GM23338 (cell line): ENCODE results near the gene GSDMA.

Experiments
- CREB1 ChIP-seq: fragments of 250-450 bp; sonication (Bioruptor Pico); IDR thresholded peaks from 2 replicates; pipeline ENCODE4 v1.5.0; 2020; ENCODE audit warnings: low read depth, mild to moderate bottlenecking, moderate library complexity
- EZH2 ChIP-seq: fragments of 200-600 bp; sonication (generic); IDR thresholded peaks from one replicate; pipeline ENCODE4 v1.8.0; 2017; ENCODE audit warnings: antibody characterized with exemption, mild to moderate bottlenecking, low read depth; ENCODE audit not compliant: unreplicated experiment
- EZH2phosphoT487 ChIP-seq: fragments of 200-600 bp; sonication (generic); IDR thresholded peaks from one replicate; pipeline ENCODE4 v1.8.1; 2018; ENCODE audit warnings: antibody characterized with exemption; ENCODE audit not compliant: unreplicated experiment
- JUNB ChIP-seq: IDR thresholded peaks from one replicate; pipeline ENCODE4 v1.6.1; 2016; ENCODE audit warnings: antibody characterized with exemption; ENCODE audit not compliant: unreplicated experiment
- POLR2AphosphoS5 ChIP-seq: IDR thresholded peaks from 2 replicates; pipeline ENCODE4 v1.6.1; 2016; ENCODE audit warnings: antibody characterized with exemption, low read depth
- REST ChIP-seq: IDR thresholded peaks from one replicate; pipeline ENCODE4 v1.6.1; 2018; ENCODE audit warnings: antibody characterized with exemption; ENCODE audit not compliant: unreplicated experiment
- ZNF462 ChIP-seq: fragments of 250-450 bp; sonication (Bioruptor Pico); IDR thresholded peaks from 2 replicates; pipeline ENCODE4 v1.5.0; 2020; ENCODE audit warnings: mild to moderate bottlenecking, moderate library complexity
- TF ChIP-seq, protein P1 (sequence below), 2 experiments: fragments of 200-600 bp in 1 of 2; sonication (generic) in 1 of 2; conservative IDR thresholded peaks; 2 replicates each; pipeline versions ENCODE4 v1.5.1 to v1.6.1; 2016 to 2017; ENCODE audit warnings: antibody characterized with exemption in 2 of 2, low read depth in 2 of 2, mild to moderate bottlenecking in 2 of 2, moderate library complexity in 1 of 2

GRCh38 chr17:39996162-39996561 is 33.4 kb downstream of the GSDMA start:
- no peak for TF ChIP-seq EZH2
- TF ChIP-seq JUNB: no peak
- no peak for TF ChIP-seq CREB1
- TF ChIP-seq REST: no peak
- TF ChIP-seq, protein P1, sequence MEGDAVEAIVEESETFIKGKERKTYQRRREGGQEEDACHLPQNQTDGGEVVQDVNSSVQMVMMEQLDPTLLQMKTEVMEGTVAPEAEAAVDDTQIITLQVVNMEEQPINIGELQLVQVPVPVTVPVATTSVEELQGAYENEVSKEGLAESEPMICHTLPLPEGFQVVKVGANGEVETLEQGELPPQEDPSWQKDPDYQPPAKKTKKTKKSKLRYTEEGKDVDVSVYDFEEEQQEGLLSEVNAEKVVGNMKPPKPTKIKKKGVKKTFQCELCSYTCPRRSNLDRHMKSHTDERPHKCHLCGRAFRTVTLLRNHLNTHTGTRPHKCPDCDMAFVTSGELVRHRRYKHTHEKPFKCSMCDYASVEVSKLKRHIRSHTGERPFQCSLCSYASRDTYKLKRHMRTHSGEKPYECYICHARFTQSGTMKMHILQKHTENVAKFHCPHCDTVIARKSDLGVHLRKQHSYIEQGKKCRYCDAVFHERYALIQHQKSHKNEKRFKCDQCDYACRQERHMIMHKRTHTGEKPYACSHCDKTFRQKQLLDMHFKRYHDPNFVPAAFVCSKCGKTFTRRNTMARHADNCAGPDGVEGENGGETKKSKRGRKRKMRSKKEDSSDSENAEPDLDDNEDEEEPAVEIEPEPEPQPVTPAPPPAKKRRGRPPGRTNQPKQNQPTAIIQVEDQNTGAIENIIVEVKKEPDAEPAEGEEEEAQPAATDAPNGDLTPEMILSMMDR (conservative IDR thresholded peaks at IDR 0.05; ENCODE audit: low read depth in 2 of 2): no peak
- TF ChIP-seq POLR2AphosphoS5: no peak
- no peak for TF ChIP-seq EZH2phosphoT487
- TF ChIP-seq ZNF462: no peak
